WTC11 (cell line): ENCODE data around the gene KANSL1L.

Experiments
- CREM ChIP-seq: sonication (generic); formaldehyde crosslinking; IDR thresholded peaks from 2 replicates; pipeline ENCODE4 v1.8.1; 2022; ENCODE audit warnings: mild to moderate bottlenecking, missing genetic modification reagents, moderate library complexity
- ESRRA ChIP-seq: sonication (generic); formaldehyde crosslinking; IDR thresholded peaks from 2 replicates; pipeline ENCODE4 v1.8.1; 2022; ENCODE audit warnings: mild to moderate bottlenecking, missing genetic modification reagents, borderline replicate concordance
- ETV6 ChIP-seq: sonication (generic); formaldehyde crosslinking; IDR thresholded peaks from 2 replicates; pipeline ENCODE4 v1.8.1; 2022; ENCODE audit warnings: mild to moderate bottlenecking, missing genetic modification reagents
- MLX ChIP-seq: sonication (generic); formaldehyde crosslinking; IDR thresholded peaks from 2 replicates; pipeline ENCODE4 v1.8.1; 2023; ENCODE audit warnings: mild to moderate bottlenecking, missing genetic modification reagents, moderate library complexity
- TCF7 ChIP-seq: sonication (generic); formaldehyde crosslinking; IDR thresholded peaks from 2 replicates; pipeline ENCODE4 v1.8.0; 2022; ENCODE audit warnings: mild to moderate bottlenecking, low read depth, missing genetic modification reagents, moderate library complexity
- USF2 ChIP-seq: sonication (generic); formaldehyde crosslinking; IDR thresholded peaks from 2 replicates; pipeline ENCODE4 v1.8.1; 2023; ENCODE audit warnings: mild to moderate bottlenecking, missing genetic modification reagents, moderate library complexity
- TF ChIP-seq, protein P1 (sequence below): sonication (generic); formaldehyde crosslinking; IDR thresholded peaks from 2 replicates; pipeline ENCODE4 v1.8.1; 2023; ENCODE audit warnings: mild to moderate bottlenecking, missing genetic modification reagents
- TF ChIP-seq, protein P2 (sequence below): sonication (generic); formaldehyde crosslinking; IDR thresholded peaks from 2 replicates; pipeline ENCODE4 v1.8.0; 2022; ENCODE audit warnings: mild to moderate bottlenecking, missing genetic modification reagents
- TF ChIP-seq, protein P3 (sequence below): fragments of 200-600 bp; IDR thresholded peaks from 2 replicates; pipeline ENCODE4 v1.8.0; 2022; ENCODE audit warnings: antibody characterized with exemption
- TF ChIP-seq, protein P4 (sequence below): sonication (generic); formaldehyde crosslinking; conservative IDR thresholded peaks from 2 replicates; pipeline ENCODE4 v1.8.1; 2022; ENCODE audit warnings: mild to moderate bottlenecking, missing genetic modification reagents
- TF ChIP-seq, protein P5 (sequence below): sonication (generic); formaldehyde crosslinking; IDR thresholded peaks from 2 replicates; pipeline ENCODE4 v1.8.1; 2022; ENCODE audit warnings: mild to moderate bottlenecking, moderate library complexity, missing genetic modification reagents

GRCh38 chr2:210198326-210198725 lies 27.1 kb upstream of the KANSL1L start:
- TF ChIP-seq, protein P1, sequence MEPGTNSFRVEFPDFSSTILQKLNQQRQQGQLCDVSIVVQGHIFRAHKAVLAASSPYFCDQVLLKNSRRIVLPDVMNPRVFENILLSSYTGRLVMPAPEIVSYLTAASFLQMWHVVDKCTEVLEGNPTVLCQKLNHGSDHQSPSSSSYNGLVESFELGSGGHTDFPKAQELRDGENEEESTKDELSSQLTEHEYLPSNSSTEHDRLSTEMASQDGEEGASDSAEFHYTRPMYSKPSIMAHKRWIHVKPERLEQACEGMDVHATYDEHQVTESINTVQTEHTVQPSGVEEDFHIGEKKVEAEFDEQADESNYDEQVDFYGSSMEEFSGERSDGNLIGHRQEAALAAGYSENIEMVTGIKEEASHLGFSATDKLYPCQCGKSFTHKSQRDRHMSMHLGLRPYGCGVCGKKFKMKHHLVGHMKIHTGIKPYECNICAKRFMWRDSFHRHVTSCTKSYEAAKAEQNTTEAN (CRISPR knock-in tag) = no peak
- no peak for TF ChIP-seq ETV6 (CRISPR knock-in tag)
- TF ChIP-seq, protein P2, sequence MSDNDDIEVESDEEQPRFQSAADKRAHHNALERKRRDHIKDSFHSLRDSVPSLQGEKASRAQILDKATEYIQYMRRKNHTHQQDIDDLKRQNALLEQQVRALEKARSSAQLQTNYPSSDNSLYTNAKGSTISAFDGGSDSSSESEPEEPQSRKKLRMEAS (CRISPR knock-in tag) = no peak
- TF ChIP-seq, protein P3, sequence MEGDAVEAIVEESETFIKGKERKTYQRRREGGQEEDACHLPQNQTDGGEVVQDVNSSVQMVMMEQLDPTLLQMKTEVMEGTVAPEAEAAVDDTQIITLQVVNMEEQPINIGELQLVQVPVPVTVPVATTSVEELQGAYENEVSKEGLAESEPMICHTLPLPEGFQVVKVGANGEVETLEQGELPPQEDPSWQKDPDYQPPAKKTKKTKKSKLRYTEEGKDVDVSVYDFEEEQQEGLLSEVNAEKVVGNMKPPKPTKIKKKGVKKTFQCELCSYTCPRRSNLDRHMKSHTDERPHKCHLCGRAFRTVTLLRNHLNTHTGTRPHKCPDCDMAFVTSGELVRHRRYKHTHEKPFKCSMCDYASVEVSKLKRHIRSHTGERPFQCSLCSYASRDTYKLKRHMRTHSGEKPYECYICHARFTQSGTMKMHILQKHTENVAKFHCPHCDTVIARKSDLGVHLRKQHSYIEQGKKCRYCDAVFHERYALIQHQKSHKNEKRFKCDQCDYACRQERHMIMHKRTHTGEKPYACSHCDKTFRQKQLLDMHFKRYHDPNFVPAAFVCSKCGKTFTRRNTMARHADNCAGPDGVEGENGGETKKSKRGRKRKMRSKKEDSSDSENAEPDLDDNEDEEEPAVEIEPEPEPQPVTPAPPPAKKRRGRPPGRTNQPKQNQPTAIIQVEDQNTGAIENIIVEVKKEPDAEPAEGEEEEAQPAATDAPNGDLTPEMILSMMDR = no peak
- no peak for TF ChIP-seq MLX
- TF ChIP-seq, protein P4, sequence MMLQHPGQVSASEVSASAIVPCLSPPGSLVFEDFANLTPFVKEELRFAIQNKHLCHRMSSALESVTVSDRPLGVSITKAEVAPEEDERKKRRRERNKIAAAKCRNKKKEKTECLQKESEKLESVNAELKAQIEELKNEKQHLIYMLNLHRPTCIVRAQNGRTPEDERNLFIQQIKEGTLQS = no peak
- TF ChIP-seq ESRRA (CRISPR knock-in tag) = no peak
- no peak for TF ChIP-seq CREM (CRISPR knock-in tag)
- TF ChIP-seq, protein P5, sequence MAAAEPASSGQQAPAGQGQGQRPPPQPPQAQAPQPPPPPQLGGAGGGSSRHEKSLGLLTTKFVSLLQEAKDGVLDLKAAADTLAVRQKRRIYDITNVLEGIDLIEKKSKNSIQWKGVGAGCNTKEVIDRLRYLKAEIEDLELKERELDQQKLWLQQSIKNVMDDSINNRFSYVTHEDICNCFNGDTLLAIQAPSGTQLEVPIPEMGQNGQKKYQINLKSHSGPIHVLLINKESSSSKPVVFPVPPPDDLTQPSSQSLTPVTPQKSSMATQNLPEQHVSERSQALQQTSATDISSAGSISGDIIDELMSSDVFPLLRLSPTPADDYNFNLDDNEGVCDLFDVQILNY (CRISPR knock-in tag) = no peak
- TF ChIP-seq USF2 = no peak
- TF ChIP-seq TCF7 = no peak
